GM12878 (cell line): Measurements from ENCODE around the gene PVALEF. TPM values are rescaled to one million over a fixed set of nuclear protein-coding genes. Genes with fewer than 3 reads are reported as not detected.

Experiments used
- ATAC-seq: fragments of 200-7000 bp; cut with Tn5 transposase; 3 replicates; pipeline ENCODE4 v1.9.1; 2020; ENCODE audit warnings: mild to moderate bottlenecking, moderate library complexity
- BruUV-seq: library from RNA; stranded (reverse); fragments of 400-500 nt; replicated peaks from 2 replicates; lab custom pipeline; 2021; lab: Mats Ljungman, UMichigan
- CTCF ChIA-PET: fragments of 300-600 bp; sonication (Branson Sonifier 250); formaldehyde crosslinking; extraction: SDS; loops from one replicate; lab custom pipeline; 2021; ENCODE audit warnings: inconsistent platforms; lab: Yijun Ruan, JAX
- POLR2A ChIA-PET: fragments of 350-600 bp; formaldehyde crosslinking; extraction: SDS; loops from one replicate; lab custom pipeline; 2021; ENCODE audit warnings: inconsistent platforms; lab: Charles Lee
- RAD21 ChIA-PET: fragments of 300-600 bp; sonication (Branson Sonifier 250); formaldehyde crosslinking; loops from one replicate; lab custom pipeline; 2023; ENCODE audit warnings: antibody characterized with exemption; ENCODE audit not compliant: unreplicated experiment; lab: Charles Lee
- SMC1A ChIA-PET: fragments of 300-600 bp; sonication (Branson Sonifier 250); formaldehyde crosslinking; loops from one replicate; lab custom pipeline; 2023; ENCODE audit not compliant: unreplicated experiment, uncharacterized antibody; lab: Charles Lee
- DNase-seq: peaks from one replicate; pipeline ENCODE4 v3.0.0-alpha.2; 2011; ENCODE audit warnings: low read depth, low spot score
- FAIRE-seq: peaks from 3 replicates; lab custom pipeline; 2011; peaks lifted over from hg19 to GRCh38; lab: Jason Lieb, UNC
- H2AFZ ChIP-seq: 2 replicates; pipeline ENCODE4 v1.6.0; 2011; ENCODE audit warnings: low read depth, low read length, control low read depth; ENCODE audit not compliant: control insufficient read depth
- H3K27ac ChIP-seq: 2 replicates; pipeline ENCODE4 v1.5.1; 2011; ENCODE audit warnings: control low read depth; ENCODE audit not compliant: control insufficient read depth, insufficient read depth
- H3K27me3 ChIP-seq, 2 experiments: replicated peaks in 1 of 2; 2 replicates each; pipeline versions ENCODE4 v1.6.0 to v1.6.1; 2011; ENCODE audit warnings: low read length in 1 of 2; ENCODE audit not compliant: control insufficient read depth in 2 of 2, insufficient read depth in 2 of 2
- H3K36me3 ChIP-seq, 2 experiments: 2 replicates each; pipeline ENCODE4 v1.5.1; 2011; ENCODE audit warnings: low read length in 1 of 2; ENCODE audit not compliant: control insufficient read depth in 2 of 2, insufficient read depth in 2 of 2
- H3K4me1 ChIP-seq: 2 replicates; pipeline ENCODE4 v1.6.1; 2011; ENCODE audit warnings: mild to moderate bottlenecking, low read length, moderate library complexity, mixed read lengths; ENCODE audit not compliant: control insufficient read depth, insufficient read depth
- H3K4me2 ChIP-seq: 2 replicates; pipeline ENCODE4 v1.6.0; 2011; ENCODE audit warnings: control low read depth; ENCODE audit not compliant: control insufficient read depth, insufficient read depth
- H3K4me3 ChIP-seq: fragments of 200-600 bp; sonication (generic); 2 replicates; pipeline ENCODE4 v1.5.1; 2016
- H3K79me2 ChIP-seq: 2 replicates; pipeline ENCODE4 v1.6.0; 2011; ENCODE audit warnings: low read length; ENCODE audit not compliant: control insufficient read depth, insufficient read depth
- H3K9ac ChIP-seq: 2 replicates; pipeline ENCODE4 v1.8.0; 2011; ENCODE audit warnings: low read length, control low read depth, mixed read lengths; ENCODE audit not compliant: control insufficient read depth, insufficient read depth
- H3K9me3 ChIP-seq: replicated peaks from 3 replicates; pipeline ENCODE4 v1.5.1; 2011; ENCODE audit warnings: mild to moderate bottlenecking, low read length; ENCODE audit not compliant: control insufficient read depth, insufficient read depth
- H4K20me1 ChIP-seq: 2 replicates; pipeline ENCODE4 v1.6.0; 2011; ENCODE audit not compliant: control insufficient read depth, insufficient read depth
- ATF7 ChIP-seq: fragments of 450-650 bp; IDR thresholded peaks from 2 replicates; pipeline ENCODE4 v1.6.1; 2016; ENCODE audit warnings: low read depth, mild to moderate bottlenecking
- BACH1 ChIP-seq: fragments of 450-650 bp; IDR thresholded peaks from 2 replicates; pipeline ENCODE4 v1.6.1; 2017; ENCODE audit warnings: mild to moderate bottlenecking, borderline replicate concordance
- BMI1 ChIP-seq: fragments of 450-650 bp; IDR thresholded peaks from 2 replicates; pipeline ENCODE4 v1.6.1; 2016; ENCODE audit warnings: mild to moderate bottlenecking, moderate library complexity, borderline replicate concordance
- CEBPZ ChIP-seq: fragments of 150-350 bp; IDR thresholded peaks from 2 replicates; pipeline ENCODE4 v1.6.1; 2016; ENCODE audit warnings: low read depth, low read length
- CUX1 ChIP-seq: IDR thresholded peaks from 2 replicates; pipeline ENCODE4 v1.6.1; 2012; ENCODE audit warnings: improper control_type of control experiment, low read depth, low read length; ENCODE audit not compliant: insufficient replicate concordance
- NRF1 ChIP-seq: conservative IDR thresholded peaks from 2 replicates; pipeline ENCODE4 v1.6.1; 2011; ENCODE audit warnings: mild to moderate bottlenecking, low read depth, low read length, improper control_type of control experiment
- SMAD5 ChIP-seq: IDR thresholded peaks from 2 replicates; pipeline ENCODE4 v1.6.1; 2016; ENCODE audit warnings: antibody characterized with exemption, low read depth
- SPI1 ChIP-seq: IDR thresholded peaks from 2 replicates; pipeline ENCODE4 v1.6.1; 2011; ENCODE audit warnings: low read depth, mild to moderate bottlenecking, low read length, moderate library complexity, borderline replicate concordance; ENCODE audit not compliant: insufficient read depth
- SUZ12 ChIP-seq: fragments of 200-600 bp; sonication (generic); IDR thresholded peaks from one replicate; pipeline ENCODE4 v1.6.1; 2018; ENCODE audit warnings: antibody characterized with exemption, mild to moderate bottlenecking; ENCODE audit not compliant: unreplicated experiment
- WGBS: methylation state at CpG from one replicate; pipeline ENCODE4 v1.1.6; 2016; ENCODE audit warnings: low lambda C conversion rate; ENCODE audit not compliant: insufficient replicate concordance, insufficient coverage; ENCODE audit errors: missing lambda C conversion rate; 5-methylcytosine and 5-hydroxymethylcytosine counted together
- in situ Hi-C: fragments of 300-500 bp; cut with MboI; formaldehyde crosslinking; loops from 9 replicates; pipeline ENCODE4 v1.14.3; 2018; ENCODE audit warnings: mixed read lengths
- intact Hi-C: fragments of 100-400 bp; cut with micrococcal nuclease; formaldehyde crosslinking; loops from one replicate; pipeline ENCODE4 v1.14.2; 2022; ENCODE audit not compliant: unreplicated experiment
- polyA plus RNA-seq, 11 experiments: library from polyadenylated mRNA; depleted of rRNA in 4 of 11; unstranded in 6 of 11; stranded (reverse) in 5 of 11; fragments of >200 nt; fragmentation: Nextera tagmentation in 4 of 11; fragmentation: Illumina TruSeq in 1 of 11; extraction: Ambion mirVana in 4 of 11; extraction: Trizol in 1 of 11; gene quantifications; 1 replicate in 1 of 11; 2 replicates in 10 of 11; pipeline versions ENCODE4 v1.2.1 to v1.2.3, GENCODE V29; 2011 to 2016; ENCODE audit warnings: inconsistent platforms in 2 of 11, missing spikeins in 2 of 11, low read depth in 1 of 11
- total RNA-seq, 4 experiments: library from RNA; depleted of rRNA in 3 of 4; stranded (reverse); fragments of >200 nt in 3 of 4; fragmentation: Illumina TruSeq in 1 of 4; extraction: Trizol in 1 of 4; gene quantifications; 2 replicates each; pipeline versions ENCODE4 v1.2.1 to v1.2.3, GENCODE V29; 2013 to 2021

PVALEF gene
- total and polyA plus RNA-seq, 10 of the 15 experiments (the other 5 are each of a cell fraction or from before 2014, with no cell fraction given) = not detected

GRCh38 chr17:81180836-81181810 lies 15.8 kb downstream of the PVALEF start:
- intact Hi-C loops = no loop called here
- Histone ChIP-seq H3K9ac (no peak overlapping the region), H3K27me3 (no peaks in the 10 kb centered on the region), H3K4me2 (no peak overlapping the region), H4K20me1 (no peaks in the 10 kb centered on the region), H3K9me3 (no peaks in the 10 kb centered on the region), H3K4me1 (no peaks in the 10 kb centered on the region), H3K36me3 (no peaks in the 10 kb centered on the region), H3K27ac (no peak overlapping the region), H3K79me2 (no peaks in the 10 kb centered on the region), H3K4me3 (no peak overlapping the region), H2AFZ (no peak overlapping the region)
- RAD21 ChIA-PET = no interaction called here
- SMC1A ChIA-PET = no interaction called here
- no peak for DNase-seq
- BruUV-seq = no TSS peak
- FAIRE-seq = no peak
- CTCF ChIA-PET = no interaction called here
- WGBS = 43% methylated on average over 46 of the region's 49 CpGs
- POLR2A ChIA-PET = no interaction called here
- in situ Hi-C loops = no loop called here
- ATAC-seq = no peak
- no peak for TF ChIP-seq ATF7
- no peak for TF ChIP-seq SUZ12
- TF ChIP-seq CEBPZ = no peak
- no peak for TF ChIP-seq SPI1
- no peak for TF ChIP-seq BACH1
- TF ChIP-seq CUX1 = no peak
- TF ChIP-seq NRF1 = no peak
- no peak for TF ChIP-seq BMI1
- no peak for TF ChIP-seq SMAD5
